H1 (cell line): ENCODE results near the gene GNA12. TPM values are rescaled to one million over a fixed set of nuclear protein-coding genes. Genes with fewer than 3 reads are reported as not detected.

Source experiments
- CTCF ChIA-PET: fragments of 300-600 bp; sonication (Branson Sonifier 250); formaldehyde crosslinking; loops from one replicate; lab custom pipeline; 2021; ENCODE audit not compliant: partially characterized antibody; lab: Charles Lee
- POLR2A ChIA-PET: fragments of 300-600 bp; sonication (Branson Sonifier 250); formaldehyde crosslinking; loops from one replicate; lab custom pipeline; 2021; ENCODE audit warnings: inconsistent platforms; ENCODE audit not compliant: partially characterized antibody; lab: Charles Lee
- DNase-seq, 2 experiments: peaks; one replicate each; pipeline versions ENCODE4 v3.0.0 to v3.0.0-alpha.2; 2010 to 2022; ENCODE audit warnings: low spot score in 2 of 2, low read depth in 1 of 2, mixed read lengths in 1 of 2
- FAIRE-seq: peaks from 2 replicates; lab custom pipeline; 2011; peaks lifted over from hg19 to GRCh38; lab: Jason Lieb, UNC
- H2AFZ ChIP-seq: 2 replicates; pipeline ENCODE4 v1.8.1; 2012; ENCODE audit warnings: low read length, inconsistent platforms
- H2AK5ac ChIP-seq: 2 replicates; pipeline ENCODE4 v1.6.1; 2013; ENCODE audit warnings: low read depth, low read length
- H2BK120ac ChIP-seq: replicated peaks from 2 replicates; pipeline ENCODE3; 2013; ENCODE audit warnings: low read depth, low read length, inconsistent platforms
- H2BK12ac ChIP-seq: 2 replicates; pipeline ENCODE4 v1.6.1; 2013; ENCODE audit warnings: low read depth, low read length
- H2BK15ac ChIP-seq: 2 replicates; pipeline ENCODE4 v1.6.1; 2013; ENCODE audit warnings: low read length
- H2BK20ac ChIP-seq: 2 replicates; pipeline ENCODE4 v1.6.1; 2013; ENCODE audit warnings: low read length
- H2BK5ac ChIP-seq: 2 replicates; pipeline ENCODE4 v1.6.1; 2013; ENCODE audit warnings: low read depth, low read length
- H3K14ac ChIP-seq: 2 replicates; pipeline ENCODE4 v1.6.1; 2013; ENCODE audit warnings: inconsistent platforms; ENCODE audit not compliant: insufficient read length
- H3K18ac ChIP-seq: 2 replicates; pipeline ENCODE4 v1.6.1; 2013; ENCODE audit warnings: low read length; ENCODE audit errors: extremely low read depth
- H3K23ac ChIP-seq: 2 replicates; pipeline ENCODE4 v1.6.1; 2013; ENCODE audit warnings: inconsistent platforms; ENCODE audit not compliant: insufficient read length
- H3K23me2 ChIP-seq: 2 replicates; pipeline ENCODE4 v1.6.1; 2013; ENCODE audit warnings: low read depth, low read length
- H3K27ac ChIP-seq: 2 replicates; pipeline ENCODE4 v1.6.1; 2011; ENCODE audit warnings: low read depth, low read length, inconsistent platforms
- H3K27me3 ChIP-seq, 4 experiments: replicated peaks in 1 of 4; 1 replicate in 1 of 4; 2 replicates in 3 of 4; pipeline versions ENCODE4 v1.6.1 to v1.8.1; 2011 to 2013; ENCODE audit warnings: low read length in 3 of 4, mild to moderate bottlenecking in 3 of 4, inconsistent platforms in 2 of 4, mixed read lengths in 2 of 4, moderate library complexity in 1 of 4; ENCODE audit not compliant: control insufficient read depth in 3 of 4, insufficient read depth in 3 of 4; ENCODE audit errors: extremely low read depth in 1 of 4
- H3K36me3 ChIP-seq, 4 experiments: 2 replicates each; pipeline versions ENCODE4 v1.6.1 to v1.8.1; 2011 to 2013; ENCODE audit warnings: mild to moderate bottlenecking in 4 of 4, low read length in 3 of 4, moderate library complexity in 2 of 4, control low read depth in 1 of 4, inconsistent platforms in 1 of 4; ENCODE audit not compliant: insufficient read depth in 4 of 4, control insufficient read depth in 2 of 4
- H3K4ac ChIP-seq: replicated peaks from 2 replicates; pipeline ENCODE3; 2013; ENCODE audit warnings: low read length, low read depth, mixed read lengths, inconsistent platforms; ENCODE audit not compliant: insufficient read length
- H3K4me1 ChIP-seq, 4 experiments: replicated peaks in 1 of 4; 1 replicate in 1 of 4; 2 replicates in 3 of 4; pipeline versions ENCODE4 v1.6.1 to v1.8.1; 2011 to 2013; ENCODE audit warnings: low read length in 3 of 4, inconsistent platforms in 2 of 4, mixed read lengths in 1 of 4; ENCODE audit not compliant: insufficient read depth in 4 of 4, control insufficient read depth in 3 of 4
- H3K4me2 ChIP-seq, 2 experiments: 2 replicates each; pipeline versions ENCODE4 v1.6.1 to v1.8.1; 2011 to 2013; ENCODE audit warnings: low read depth in 2 of 2, low read length in 2 of 2, control low read depth in 1 of 2, inconsistent platforms in 1 of 2, mild to moderate bottlenecking in 1 of 2; ENCODE audit not compliant: insufficient read depth in 1 of 2
- H3K4me3 ChIP-seq, 4 experiments: fragments of 200-600, 300-600 bp in 1 of 4; sonication (generic), shearing (Covaris generic), sonication (Bioruptor Twin) in 1 of 4; 2 replicates each; pipeline versions ENCODE4 v1.5.1 to v1.8.1; 2011 to 2016; ENCODE audit warnings: low read length in 4 of 4, low read depth in 3 of 4, control low read depth in 2 of 4, inconsistent platforms in 2 of 4, mild to moderate bottlenecking in 2 of 4, mixed read lengths in 1 of 4, moderate library complexity in 1 of 4; ENCODE audit not compliant: insufficient read depth in 2 of 4; ENCODE audit errors: extremely low read depth in 1 of 4
- H3K56ac ChIP-seq: replicated peaks from 2 replicates; pipeline ENCODE3; 2013; ENCODE audit warnings: low read depth, mild to moderate bottlenecking, mixed read lengths, low read length, inconsistent platforms; ENCODE audit not compliant: insufficient read length
- H3K79me1 ChIP-seq: 2 replicates; pipeline ENCODE4 v1.6.1; 2013; ENCODE audit warnings: low read depth, low read length, control low read depth
- H3K79me2 ChIP-seq, 2 experiments: 2 replicates each; pipeline versions ENCODE4 v1.6.1 to v1.8.1; 2012 to 2013; ENCODE audit warnings: low read length in 2 of 2, mild to moderate bottlenecking in 2 of 2, inconsistent platforms in 1 of 2; ENCODE audit not compliant: insufficient read depth in 2 of 2, control insufficient read depth in 1 of 2
- H3K9ac ChIP-seq, 4 experiments: replicated peaks in 1 of 4; 1 replicate in 1 of 4; 2 replicates in 3 of 4; pipeline versions ENCODE4 v1.6.1 to v1.8.1; 2011 to 2013; ENCODE audit warnings: low read depth in 3 of 4, low read length in 3 of 4, control low read depth in 2 of 4, mild to moderate bottlenecking in 2 of 4, moderate library complexity in 2 of 4, inconsistent platforms in 1 of 4; ENCODE audit errors: extremely low read depth in 1 of 4
- H3K9me3 ChIP-seq, 2 experiments: 2 replicates each; pipeline versions ENCODE4 v1.6.1 to v1.8.1; 2012 to 2013; ENCODE audit warnings: mild to moderate bottlenecking in 2 of 2, moderate library complexity in 2 of 2, control low read depth in 1 of 2, inconsistent platforms in 1 of 2, low read depth in 1 of 2, low read length in 1 of 2, mixed read lengths in 1 of 2; ENCODE audit not compliant: insufficient read depth in 2 of 2
- H4K20me1 ChIP-seq, 2 experiments: replicated peaks in 1 of 2; 2 replicates each; pipeline versions ENCODE3 to v1.8.1; 2011 to 2013; ENCODE audit warnings: inconsistent platforms in 2 of 2, low read length in 2 of 2, mild to moderate bottlenecking in 1 of 2; ENCODE audit not compliant: insufficient read depth in 2 of 2, control insufficient read depth in 1 of 2
- H4K5ac ChIP-seq: 2 replicates; pipeline ENCODE4 v1.6.1; 2013; ENCODE audit warnings: low read length, low read depth, mixed read lengths, inconsistent platforms; ENCODE audit not compliant: insufficient read length
- H4K8ac ChIP-seq: 2 replicates; pipeline ENCODE4 v1.8.0; 2013; ENCODE audit warnings: mild to moderate bottlenecking, moderate library complexity, low read length, inconsistent platforms; ENCODE audit not compliant: insufficient read depth; ENCODE audit errors: extremely low read depth
- H4K91ac ChIP-seq: replicated peaks from 2 replicates; pipeline ENCODE3; 2013; ENCODE audit warnings: low read length, mixed read lengths, inconsistent platforms; ENCODE audit not compliant: insufficient read length
- ASH2L ChIP-seq: fragments of 200-600, 300-600 bp; sonication (generic); IDR thresholded peaks from one replicate; pipeline ENCODE4 v1.7.1; 2017; ENCODE audit warnings: low read length
- CEBPB ChIP-seq: IDR thresholded peaks from 2 replicates; pipeline ENCODE4 v1.6.1; 2012; ENCODE audit warnings: low read depth, low read length
- CREB1 ChIP-seq: IDR thresholded peaks from 2 replicates; pipeline ENCODE4 v1.6.1; 2012; ENCODE audit warnings: inconsistent platforms
- CTCF ChIP-seq, 3 experiments: IDR thresholded peaks; 1 replicate in 2 of 3; 2 replicates in 1 of 3; pipeline versions ENCODE4 v1.5.1 to v1.6.1; 2011; ENCODE audit warnings: low read length in 3 of 3, mild to moderate bottlenecking in 3 of 3, inconsistent platforms in 2 of 3, low read depth in 1 of 3, moderate library complexity in 1 of 3; ENCODE audit not compliant: insufficient read depth in 1 of 3; ENCODE audit errors: control extremely low read depth in 1 of 3
- KDM1A ChIP-seq: fragments of 200-600, 300-600 bp; sonication (generic); IDR thresholded peaks from 2 replicates; pipeline ENCODE4 v1.7.1; 2016; ENCODE audit warnings: mild to moderate bottlenecking, low read length, borderline replicate concordance
- MAX ChIP-seq: IDR thresholded peaks from 2 replicates; pipeline ENCODE4 v1.6.1; 2012; ENCODE audit warnings: inconsistent platforms
- SAP30 ChIP-seq: fragments of 300-600 bp; sonication (generic); IDR thresholded peaks from 2 replicates; pipeline ENCODE4 v1.7.1; 2012; ENCODE audit warnings: low read length, moderate library complexity, mild to moderate bottlenecking, inconsistent platforms; ENCODE audit not compliant: insufficient read depth, insufficient replicate concordance
- SIX5 ChIP-seq: IDR thresholded peaks from 2 replicates; pipeline ENCODE4 v1.6.1; 2011; ENCODE audit warnings: mild to moderate bottlenecking, low read depth, low read length
- SP4 ChIP-seq: IDR thresholded peaks from 2 replicates; pipeline ENCODE4 v1.6.1; 2012; ENCODE audit warnings: low read length, inconsistent platforms
- TAF1 ChIP-seq: IDR thresholded peaks from 2 replicates; pipeline ENCODE4 v1.6.1; 2011; ENCODE audit warnings: mild to moderate bottlenecking, low read depth, low read length
- WGBS, 2 experiments: shearing (Covaris generic) in 1 of 2; methylation state at CpG; one replicate each; pipeline versions ENCODE4 v1.1.6 to v1.1.7; 2013 to 2015; ENCODE audit warnings: low lambda C conversion rate in 2 of 2, mixed read lengths in 2 of 2, inconsistent platforms in 1 of 2, low coverage in 1 of 2, missing lambda C conversion rate in 1 of 2; ENCODE audit not compliant: insufficient replicate concordance in 2 of 2, insufficient coverage in 1 of 2, insufficient read length in 1 of 2; ENCODE audit errors: extremely low coverage in 1 of 2, missing lambda C conversion rate in 1 of 2; 5-methylcytosine and 5-hydroxymethylcytosine counted together
- polyA plus RNA-seq, 7 experiments: library from polyadenylated mRNA; depleted of rRNA in 3 of 7; stranded (reverse) in 5 of 7; unstranded in 2 of 7; fragments of >200 nt in 5 of 7; fragments of 200-250 nt in 2 of 7; gene quantifications; 1 replicate in 5 of 7; 2 replicates in 1 of 7; 4 replicates in 1 of 7; pipeline versions ENCODE4 v1.2.1 to v1.2.3, GENCODE V29; 2011 to 2013; ENCODE audit warnings: missing spikeins in 2 of 7, mixed read lengths in 2 of 7
- total RNA-seq: library from RNA; stranded (reverse); fragmentation: NEBNext Ultra II Directional; extraction: Animal tissue kit (Norgen Biotek cat#: 25700); gene quantifications from 2 replicates; pipeline ENCODE4 v1.2.1, GENCODE V29; 2021

GNA12 gene
- total and polyA plus RNA-seq, 2 of the 8 experiments (the other 6 are each of a cell fraction or from before 2014, with no cell fraction given): 96.5 to 109 TPM

- peaks cover 10 to 100% of the 10 kb centered on the region in 2 experiments for H3K79me2 ChIP-seq
- 0 out of 2 replicates have a peak overlapping the region, but pooled peaks have one; percentile 7 for H3K27ac ChIP-seq
- no peak overlapping the region for H3K56ac ChIP-seq
- H3K36me3 ChIP-seq: no peaks in the 10 kb centered on the region
- peaks cover 19% of the 10 kb centered on the region; the same call in 1 of the 2 replicates for H3K79me1 ChIP-seq
- H3K18ac ChIP-seq: peak overlapping the region; percentile 72
- H3K4me2 ChIP-seq: peak overlapping the region in 1 of 2 experiments; percentile 53; a peak in 3 of 4 replicates
- H3K9ac ChIP-seq: no peak overlapping the region
- peaks cover 16 to 31% (median 23%) of the 10 kb centered on the region in 4 experiments for H3K4me1 ChIP-seq
- no peak overlapping the region for H4K8ac ChIP-seq
- no peak overlapping the region; the same call in 1 of the 2 replicates for H2BK15ac ChIP-seq
- 28% methylated on average over 2 of the region's 2 CpGs; no CpG with 5 or more reads in 1 of the 2 experiments for WGBS, 2 experiments
- H3K23ac ChIP-seq: no peak overlapping the region
- H4K91ac ChIP-seq: peak overlapping the region; percentile 36
- no peak overlapping the region for H2BK20ac ChIP-seq
- H4K20me1 ChIP-seq: peaks cover 0 to 15% of the 10 kb centered on the region in 2 experiments
- no peak overlapping the region for H2BK120ac ChIP-seq
- no peaks in the 10 kb centered on the region; the same call in 1 of the 2 replicates for H3K23me2 ChIP-seq
- H3K4me3 ChIP-seq: no peak overlapping the region
- no peaks in the 10 kb centered on the region for H3K9me3 ChIP-seq
- FAIRE-seq (no peak), DNase-seq (no peak)
- POLR2A ChIA-PET: interaction anchor here (1.2 to 1.5 kb wide), 2 partner anchors 9 to 22 kb away, joined by 5 read pairs; no protein-coding TSS in a partner anchor
- CTCF ChIA-PET: interaction anchor here (0.6 to 2.8 kb wide), 9 partner anchors 10 to 85 kb away, joined by 3 to 9 read pairs (median 3); no protein-coding TSS in a partner anchor
- H3K4ac ChIP-seq: no peak overlapping the region
- no peak overlapping the region for H3K14ac ChIP-seq
- H2BK5ac ChIP-seq: peak overlapping the region; percentile 45
- H4K5ac ChIP-seq: peak overlapping the region; percentile 13
- H2BK12ac ChIP-seq: peak overlapping the region; percentile 75; the same call in 1 of the 2 replicates
- no peak overlapping the region; the same call in 1 of the 2 replicates for H2AK5ac ChIP-seq
- no peak overlapping the region for H2AFZ ChIP-seq
- H3K27me3 ChIP-seq: no peaks in the 10 kb centered on the region
- TF ChIP-seq SAP30 (no peak), CTCF (IDR thresholded peaks at IDR 0.05; ENCODE audit: control extremely low read depth in 1 of 3, insufficient read depth in 1 of 3, low read depth in 1 of 3, low read length in 3 of 3) (no peak), TAF1 (no peak), CREB1 (no peak), CEBPB (no peak), ASH2L (no peak), KDM1A (no peak), SP4 (no peak), MAX (no peak), SIX5 (no peak)
Observed at GRCh38 chr7:2803342-2803692, 40.8 kb downstream of the GNA12 start.
